ENCODE measurements around the gene GALNTL6.

- no peak for TF ChIP-seq POLR2AphosphoS5 (IDR thresholded peaks at IDR 0.05)
- TF ChIP-seq CTCF (IDR thresholded peaks at IDR 0.05) = no peak
- TF ChIP-seq POLR2A (IDR thresholded peaks at IDR 0.05) = no peak
- no peak for TF ChIP-seq EP300 (IDR thresholded peaks at IDR 0.05)
Measured at GRCh38 chr4:172173206-172173605, 360.0 kb downstream of the GALNTL6 start.

Data from suprapubic skin (tissue), 4 donors.